CD14-positive monocyte (primary cell): ENCODE measurements around the gene ADTRP. TPM values are rescaled to one million over a fixed set of nuclear protein-coding genes. Genes with fewer than 3 reads are reported as not detected.

Source experiments
- DNase-seq, 3 donors: peaks; one replicate each; pipeline ENCODE4 v3.0.0-alpha.2; 2011 to 2022
- H2AFZ ChIP-seq: 2 replicates; pipeline ENCODE4 v1.6.0; 2012; ENCODE audit warnings: mild to moderate bottlenecking, low read depth, low read length, inconsistent platforms; ENCODE audit not compliant: insufficient read depth, poor library complexity, severe bottlenecking
- H3K27ac ChIP-seq, 2 donors: 1 replicate in 1 of 2; 2 replicates in 1 of 2; pipeline ENCODE4 v1.5.1; 2012 to 2013; ENCODE audit warnings: low read length in 2 of 2, control low read depth in 1 of 2, inconsistent platforms in 1 of 2, low read depth in 1 of 2, mild to moderate bottlenecking in 1 of 2
- H3K27me3 ChIP-seq, 2 donors: one replicate each; pipeline versions ENCODE4 v1.6.0 to v1.6.1; 2011 to 2013; ENCODE audit warnings: low read length in 2 of 2; ENCODE audit not compliant: control insufficient read depth in 2 of 2, insufficient read depth in 2 of 2
- H3K36me3 ChIP-seq, 2 donors: replicated peaks in 1 of 2; 1 replicate in 1 of 2; 2 replicates in 1 of 2; pipeline versions ENCODE4 v1.5.1 to v1.6.1; 2012 to 2013; ENCODE audit warnings: low read length in 2 of 2, control low read depth in 1 of 2, inconsistent platforms in 1 of 2, mild to moderate bottlenecking in 1 of 2; ENCODE audit not compliant: insufficient read depth in 2 of 2, control insufficient read depth in 1 of 2
- H3K4me1 ChIP-seq, 2 donors: 1 replicate in 1 of 2; 2 replicates in 1 of 2; pipeline versions ENCODE4 v1.5.1 to v1.6.1; 2012 to 2013; ENCODE audit warnings: low read length in 2 of 2, control low read depth in 1 of 2, inconsistent platforms in 1 of 2, mild to moderate bottlenecking in 1 of 2, moderate library complexity in 1 of 2; ENCODE audit not compliant: insufficient read depth in 2 of 2, control insufficient read depth in 1 of 2
- H3K4me2 ChIP-seq: replicated peaks from 2 replicates; pipeline ENCODE3; 2012; ENCODE audit warnings: low read length, moderate library complexity, mild to moderate bottlenecking; ENCODE audit not compliant: poor library complexity, severe bottlenecking; ENCODE audit errors: extremely low read depth
- H3K4me3 ChIP-seq, 3 experiments: fragments of 200-600 bp in 1 of 3; sonication (generic) in 1 of 3; replicated peaks in 1 of 3; 1 replicate in 2 of 3; 2 replicates in 1 of 3; pipeline ENCODE4 v1.5.1; 2011 to 2013; ENCODE audit warnings: low read length in 3 of 3, mild to moderate bottlenecking in 3 of 3, control low read depth in 2 of 3, low read depth in 2 of 3, inconsistent platforms in 1 of 3, moderate library complexity in 1 of 3
- H3K79me2 ChIP-seq: 2 replicates; pipeline ENCODE4 v1.6.0; 2012; ENCODE audit warnings: mild to moderate bottlenecking, control low read depth, inconsistent platforms, low read length, moderate library complexity; ENCODE audit not compliant: insufficient read depth
- H3K9ac ChIP-seq: 2 replicates; pipeline ENCODE4 v1.6.0; 2017; ENCODE audit warnings: low read length, mild to moderate bottlenecking; ENCODE audit not compliant: insufficient read depth, poor library complexity, severe bottlenecking
- H3K9me3 ChIP-seq, 2 donors: replicated peaks in 1 of 2; 1 replicate in 1 of 2; 2 replicates in 1 of 2; pipeline versions ENCODE4 v1.5.1 to v1.6.1; 2012 to 2013; ENCODE audit warnings: low read length in 2 of 2, control low read depth in 1 of 2; ENCODE audit not compliant: control insufficient read depth in 1 of 2, insufficient read depth in 1 of 2
- H4K20me1 ChIP-seq: 2 replicates; pipeline ENCODE4 v1.6.0; 2012; ENCODE audit warnings: mild to moderate bottlenecking, low read length, control low read depth, moderate library complexity; ENCODE audit not compliant: insufficient read depth
- H3K27ac Mint-ChIP-seq, 7 donors: one replicate each; pipeline ENCODE4 v1.8.0; 2020; ENCODE audit warnings: mild to moderate bottlenecking in 7 of 7, mixed read lengths in 7 of 7, moderate library complexity in 6 of 7, inconsistent platforms in 2 of 7
- H3K27me3 Mint-ChIP-seq, 3 donors: one replicate each; pipeline ENCODE4 v1.8.0; 2021 to 2022; ENCODE audit warnings: low read depth in 3 of 3, mild to moderate bottlenecking in 3 of 3, mixed read lengths in 3 of 3, moderate library complexity in 3 of 3, inconsistent platforms in 1 of 3
- H3K36me3 Mint-ChIP-seq, 2 donors: one replicate each; pipeline ENCODE4 v1.8.0; 2020; ENCODE audit warnings: mixed read lengths in 2 of 2, inconsistent platforms in 1 of 2, mild to moderate bottlenecking in 1 of 2
- H3K4me1 Mint-ChIP-seq: one replicate; pipeline ENCODE4 v1.8.0; 2020; ENCODE audit warnings: mild to moderate bottlenecking, mixed read lengths
- H3K4me3 Mint-ChIP-seq, 2 donors: one replicate each; pipeline ENCODE4 v1.8.0; 2020; ENCODE audit warnings: mild to moderate bottlenecking in 2 of 2, mixed read lengths in 2 of 2, moderate library complexity in 1 of 2
- H3K9me3 Mint-ChIP-seq, 7 donors: one replicate each; pipeline ENCODE4 v1.8.0; 2020 to 2022; ENCODE audit warnings: mixed read lengths in 7 of 7, mild to moderate bottlenecking in 6 of 7, moderate library complexity in 6 of 7, inconsistent platforms in 2 of 7
- WGBS: methylation state at CpG from one replicate; pipeline ENCODE4 v1.1.5; 2013; ENCODE audit warnings: missing lambda C conversion rate; ENCODE audit not compliant: insufficient coverage; 5-methylcytosine and 5-hydroxymethylcytosine counted together
- intact Hi-C, 2 donors: fragments of 100-400 bp; cut with micrococcal nuclease; formaldehyde crosslinking; loops; one replicate each; pipeline versions ENCODE4 v1.15.0 to v1.15.1; 2023
- polyA minus RNA-seq: library from RNA; depleted of rRNA, polyadenylated mRNA; stranded (reverse); fragments of >200 nt; gene quantifications from 2 replicates; pipeline ENCODE4 v1.2.3, GENCODE V29; 2012
- polyA plus RNA-seq, 3 donors: library from polyadenylated mRNA; depleted of rRNA in 1 of 3; unstranded in 2 of 3; stranded (reverse) in 1 of 3; fragments of 300-500 nt in 2 of 3; fragments of >200 nt in 1 of 3; fragmentation: Illumina TruSeq in 2 of 3; gene quantifications; 1 replicate in 2 of 3; 2 replicates in 1 of 3; pipeline ENCODE4 v1.2.3, GENCODE V29; 2012 to 2021
- total RNA-seq, 12 experiments: library from RNA in 1 of 12; stranded (reverse) in 1 of 12; fragments of 120-200 nt in 1 of 12; gene quantifications; one replicate each; pipeline ENCODE4 v1.2.4 and lab custom pipeline; 2013 to 2026; ENCODE audit warnings: mixed read lengths in 6 of 12, inconsistent platforms in 1 of 12
- TF ChIP-seq, protein P1 (sequence below): fragments of 200-600 bp; IDR thresholded peaks from one replicate; pipeline ENCODE4 v1.8.0; 2022; ENCODE audit warnings: antibody characterized with exemption, mild to moderate bottlenecking

Gene ADTRP, protein sequence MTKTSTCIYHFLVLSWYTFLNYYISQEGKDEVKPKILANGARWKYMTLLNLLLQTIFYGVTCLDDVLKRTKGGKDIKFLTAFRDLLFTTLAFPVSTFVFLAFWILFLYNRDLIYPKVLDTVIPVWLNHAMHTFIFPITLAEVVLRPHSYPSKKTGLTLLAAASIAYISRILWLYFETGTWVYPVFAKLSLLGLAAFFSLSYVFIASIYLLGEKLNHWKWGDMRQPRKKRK
- total RNA-seq (2013), result 0.04 TPM
- polyA plus RNA-seq (under 1 TPM in 2 of 3 donors, not detected in 1; 0.04 to 0.20 TPM), polyA minus RNA-seq (not detected in 2 replicates), total RNA-seq (lab: John Stamatoyannopoulos, UW) (1.0 to 31.0 (median 7.2) reads per million in 11 experiments)

DNA sequence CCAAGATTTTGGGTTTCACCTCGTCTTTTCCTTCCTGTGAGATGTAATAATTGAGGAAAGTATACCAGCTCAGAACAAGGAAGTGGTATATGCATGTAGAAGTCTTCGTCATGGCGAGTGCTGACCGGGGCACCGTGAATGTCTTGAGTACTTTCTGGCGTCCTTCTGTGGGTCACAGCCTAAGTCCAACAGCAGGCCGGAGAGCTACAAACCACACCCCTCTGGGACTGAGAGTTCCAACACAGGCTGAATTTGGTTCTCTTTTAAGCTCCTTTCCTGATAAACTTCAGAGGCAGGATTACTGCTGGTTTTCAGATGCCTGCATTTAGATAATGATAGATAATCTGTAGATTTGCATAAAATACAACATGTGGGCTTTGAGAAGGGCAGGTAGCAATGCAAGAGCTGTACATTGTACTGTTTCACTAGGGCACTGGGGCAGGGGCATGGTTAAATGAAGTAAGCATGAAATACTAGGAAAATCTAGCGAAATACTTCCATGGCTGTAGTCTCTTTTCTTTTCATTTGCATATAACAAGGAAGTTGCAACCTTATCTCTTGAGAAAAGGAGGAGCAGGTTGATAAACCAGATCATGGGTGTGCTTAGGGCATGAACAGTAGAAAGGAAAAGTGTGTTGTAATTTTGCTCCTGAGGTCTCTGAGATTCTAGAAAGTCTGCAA lies at the start of gene ADTRP:
Gene ADTRP (minus strand): TSS at position 156 of the 681 bp plus-strand sequence. CDS start 44 bp downstream, at position 112.
- H3K27ac Mint-ChIP-seq, result peak within 1 kb of the TSS in 3 of 7 donors; percentile 56 to 79 (median 75)
- H3K4me1 Mint-ChIP-seq, result peaks cover 24% of the 10 kb centered on the region
- no peak within 1 kb of the TSS for H3K4me2 ChIP-seq
- no peak within 1 kb of the TSS for H3K4me3 ChIP-seq
- peaks cover 17 to 26% of the 10 kb centered on the region in 2 donors for H3K4me1 ChIP-seq
- H3K9me3 ChIP-seq, result peaks cover 0 to 4% of the 10 kb centered on the region in 2 donors
- peaks cover 0 to 8% (median 2%) of the 10 kb centered on the region in 3 donors for H3K27me3 Mint-ChIP-seq
- H3K9me3 Mint-ChIP-seq, result peaks cover 0 to 4% (median 3%) of the 10 kb centered on the region in 7 donors
- no peak within 1 kb of the TSS for H3K4me3 Mint-ChIP-seq
- TF ChIP-seq, protein P1, sequence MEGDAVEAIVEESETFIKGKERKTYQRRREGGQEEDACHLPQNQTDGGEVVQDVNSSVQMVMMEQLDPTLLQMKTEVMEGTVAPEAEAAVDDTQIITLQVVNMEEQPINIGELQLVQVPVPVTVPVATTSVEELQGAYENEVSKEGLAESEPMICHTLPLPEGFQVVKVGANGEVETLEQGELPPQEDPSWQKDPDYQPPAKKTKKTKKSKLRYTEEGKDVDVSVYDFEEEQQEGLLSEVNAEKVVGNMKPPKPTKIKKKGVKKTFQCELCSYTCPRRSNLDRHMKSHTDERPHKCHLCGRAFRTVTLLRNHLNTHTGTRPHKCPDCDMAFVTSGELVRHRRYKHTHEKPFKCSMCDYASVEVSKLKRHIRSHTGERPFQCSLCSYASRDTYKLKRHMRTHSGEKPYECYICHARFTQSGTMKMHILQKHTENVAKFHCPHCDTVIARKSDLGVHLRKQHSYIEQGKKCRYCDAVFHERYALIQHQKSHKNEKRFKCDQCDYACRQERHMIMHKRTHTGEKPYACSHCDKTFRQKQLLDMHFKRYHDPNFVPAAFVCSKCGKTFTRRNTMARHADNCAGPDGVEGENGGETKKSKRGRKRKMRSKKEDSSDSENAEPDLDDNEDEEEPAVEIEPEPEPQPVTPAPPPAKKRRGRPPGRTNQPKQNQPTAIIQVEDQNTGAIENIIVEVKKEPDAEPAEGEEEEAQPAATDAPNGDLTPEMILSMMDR, result no peak
- H3K79me2 ChIP-seq, result no peaks in the 10 kb centered on the region
- H3K36me3 ChIP-seq, result no peaks in the 10 kb centered on the region
- no peak within 1 kb of the TSS for H2AFZ ChIP-seq
- H3K27me3 ChIP-seq, result no peaks in the 10 kb centered on the region
- DNase-seq, result peak; percentile 29 to 75 (median 31)
- H3K27ac ChIP-seq, result peak within 1 kb of the TSS in 1 of 2 donors; percentile 17
- intact Hi-C loops, result no loop called here
- no peaks in the 10 kb centered on the region for H4K20me1 ChIP-seq
- WGBS, result 50% methylated on average over 2 of the region's 8 CpGs
- no peak within 1 kb of the TSS for H3K9ac ChIP-seq
- H3K36me3 Mint-ChIP-seq, result no peaks in the 10 kb centered on the region

DNA sequence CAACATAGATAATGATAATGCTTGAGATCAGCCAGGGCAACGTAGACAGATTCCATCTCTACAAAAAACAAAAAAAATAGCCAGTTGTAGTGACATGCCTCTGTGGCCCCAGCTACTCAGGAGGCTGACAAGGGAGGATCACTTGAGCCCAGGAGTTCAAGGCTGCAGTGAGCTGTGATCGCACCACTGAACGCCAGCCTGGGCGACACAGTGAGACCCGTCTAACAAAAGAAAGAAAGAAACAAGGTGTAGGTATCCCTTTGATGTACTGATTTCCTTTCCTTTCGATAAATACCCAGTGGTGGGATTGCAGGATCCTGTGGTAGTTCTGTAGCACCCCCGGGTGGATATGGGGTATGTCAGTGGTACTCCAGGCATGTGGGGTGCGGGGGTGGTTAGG lies 48.2 kb upstream of the ADTRP start:
- no peaks in the 10 kb centered on the region for H3K79me2 ChIP-seq
- H3K27me3 Mint-ChIP-seq, result peaks cover 0 to 5% (median 1%) of the 10 kb centered on the region in 3 donors
- intact Hi-C loops, result no loop called here
- peaks cover 0 to 4% of the 10 kb centered on the region in 2 donors for H3K9me3 ChIP-seq
- H3K36me3 ChIP-seq, result no peaks in the 10 kb centered on the region
- TF ChIP-seq, protein P1, result no peak
- H3K9me3 Mint-ChIP-seq, result peaks cover 0 to 4% (median 0%) of the 10 kb centered on the region in 7 donors
- H3K27ac ChIP-seq, result no peak overlapping the region
- peaks cover 14 to 15% of the 10 kb centered on the region in 2 donors for H3K4me1 ChIP-seq
- no peak for DNase-seq
- H3K9ac ChIP-seq, result no peak overlapping the region
- WGBS, result 91% methylated on average over 7 of the region's 8 CpGs
- no peak overlapping the region for H3K4me2 ChIP-seq
- H2AFZ ChIP-seq, result no peak overlapping the region
- H4K20me1 ChIP-seq, result no peaks in the 10 kb centered on the region
- no peak overlapping the region for H3K4me3 ChIP-seq
- H3K36me3 Mint-ChIP-seq, result no peaks in the 10 kb centered on the region
- H3K27me3 ChIP-seq, result no peaks in the 10 kb centered on the region
- H3K27ac Mint-ChIP-seq, result peak overlapping the region in 1 of 7 donors; percentile 58
- peaks cover 13% of the 10 kb centered on the region for H3K4me1 Mint-ChIP-seq
- H3K4me3 Mint-ChIP-seq, result no peak overlapping the region
